K562 (cell line): ENCODE results near the gene NMRK1.

Experiments
- BHLHE40 ChIP-seq: IDR thresholded peaks from 2 replicates; pipeline ENCODE4 v1.6.1; 2011; ENCODE audit warnings: low read length, improper control_type of control experiment
- DPF2 ChIP-seq: fragments of 450-650 bp; IDR thresholded peaks from 2 replicates; pipeline ENCODE4 v1.6.1; 2016
- EGR1 ChIP-seq: fragments of 450-650 bp; conservative IDR thresholded peaks from 2 replicates; pipeline ENCODE4 v1.6.1; 2017; ENCODE audit warnings: mild to moderate bottlenecking
- KLF16 ChIP-seq: IDR thresholded peaks from 2 replicates; pipeline ENCODE4 v1.6.1; 2016; ENCODE audit warnings: antibody characterized with exemption
- MAZ ChIP-seq, 2 experiments: fragments of 450-650 bp in 1 of 2; sonication (generic) in 1 of 2; formaldehyde crosslinking; IDR thresholded peaks in 1 of 2; conservative IDR thresholded peaks in 1 of 2; 2 replicates each; pipeline versions ENCODE4 v1.4.0 to v1.5.0; 2020; ENCODE audit warnings: mild to moderate bottlenecking in 1 of 2, missing genetic modification reagents in 1 of 2
- RAD21 ChIP-seq, 2 experiments: fragments of 250-450 bp in 1 of 2; fragments of 450-650 bp in 1 of 2; sonication (Bioruptor Pico) in 1 of 2; formaldehyde crosslinking in 1 of 2; IDR thresholded peaks in 1 of 2; conservative IDR thresholded peaks in 1 of 2; 2 replicates each; pipeline versions ENCODE4 v1.4.0 to v1.8.0; 2020 to 2022; ENCODE audit warnings: mild to moderate bottlenecking in 2 of 2, moderate library complexity in 1 of 2
- SMC3 ChIP-seq: conservative IDR thresholded peaks from 2 replicates; pipeline ENCODE4 v1.6.1; 2011; ENCODE audit warnings: low read depth, low read length, improper control_type of control experiment; ENCODE audit not compliant: insufficient read depth
- TF ChIP-seq, protein P1 (sequence below), 3 experiments: IDR thresholded peaks in 2 of 3; conservative IDR thresholded peaks in 1 of 3; 2 replicates each; pipeline ENCODE4 v1.5.1; 2011 to 2012; ENCODE audit warnings: low read length in 3 of 3, mild to moderate bottlenecking in 3 of 3, control low read depth in 2 of 3, improper control_type of control experiment in 1 of 3, inconsistent platforms in 1 of 3, low read depth in 1 of 3, mixed read lengths in 1 of 3, moderate library complexity in 1 of 3; ENCODE audit not compliant: insufficient read depth in 2 of 3

DNA sequence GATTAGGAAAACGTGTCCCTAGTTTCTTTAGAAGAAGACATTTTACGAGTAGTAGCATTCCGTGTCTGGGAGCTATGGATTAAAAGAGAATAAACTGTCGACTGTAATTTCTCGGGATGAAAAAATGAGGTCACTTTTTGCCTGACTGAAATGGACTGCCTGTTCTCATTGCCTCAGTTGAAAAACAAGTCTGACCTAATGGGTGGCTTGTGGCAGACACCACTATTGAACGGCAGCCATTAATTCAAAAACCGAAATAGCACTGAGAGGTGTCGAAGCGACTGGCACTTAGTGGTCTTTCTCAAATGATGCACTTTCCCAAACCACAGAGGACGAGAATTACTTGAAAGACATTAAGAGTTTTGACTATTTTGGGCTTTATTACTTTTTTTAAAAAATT, 35.7 kb upstream of the NMRK1 start:
- TF ChIP-seq MAZ (CRISPR knock-in tag; conservative IDR thresholded peaks at IDR 0.05 in 1 of 2, IDR thresholded peaks at IDR 0.05 in 1 of 2) (no peak), KLF16 (no peak), BHLHE40 (no peak), RAD21 (CRISPR knock-in tag; conservative IDR thresholded peaks at IDR 0.05 in 1 of 2, IDR thresholded peaks at IDR 0.05 in 1 of 2) (no peak), DPF2 (no peak), SMC3 (no peak), EGR1 (no peak)
- TF ChIP-seq, protein P1, sequence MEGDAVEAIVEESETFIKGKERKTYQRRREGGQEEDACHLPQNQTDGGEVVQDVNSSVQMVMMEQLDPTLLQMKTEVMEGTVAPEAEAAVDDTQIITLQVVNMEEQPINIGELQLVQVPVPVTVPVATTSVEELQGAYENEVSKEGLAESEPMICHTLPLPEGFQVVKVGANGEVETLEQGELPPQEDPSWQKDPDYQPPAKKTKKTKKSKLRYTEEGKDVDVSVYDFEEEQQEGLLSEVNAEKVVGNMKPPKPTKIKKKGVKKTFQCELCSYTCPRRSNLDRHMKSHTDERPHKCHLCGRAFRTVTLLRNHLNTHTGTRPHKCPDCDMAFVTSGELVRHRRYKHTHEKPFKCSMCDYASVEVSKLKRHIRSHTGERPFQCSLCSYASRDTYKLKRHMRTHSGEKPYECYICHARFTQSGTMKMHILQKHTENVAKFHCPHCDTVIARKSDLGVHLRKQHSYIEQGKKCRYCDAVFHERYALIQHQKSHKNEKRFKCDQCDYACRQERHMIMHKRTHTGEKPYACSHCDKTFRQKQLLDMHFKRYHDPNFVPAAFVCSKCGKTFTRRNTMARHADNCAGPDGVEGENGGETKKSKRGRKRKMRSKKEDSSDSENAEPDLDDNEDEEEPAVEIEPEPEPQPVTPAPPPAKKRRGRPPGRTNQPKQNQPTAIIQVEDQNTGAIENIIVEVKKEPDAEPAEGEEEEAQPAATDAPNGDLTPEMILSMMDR (IDR thresholded peaks at IDR 0.05 in 2 of 3, conservative IDR thresholded peaks at IDR 0.05 in 1 of 3; ENCODE audit: insufficient read depth in 2 of 3, low read depth in 1 of 3, low read length in 3 of 3), result no peak
